HL-60 (cell line): Measurements from ENCODE around the gene PLVAP.

Experiments used
- CTCF ChIP-seq: IDR thresholded peaks from one replicate; pipeline ENCODE4 v1.5.1; 2011; ENCODE audit warnings: low read length, control low read depth, inconsistent platforms; ENCODE audit not compliant: insufficient read depth
- GABPA ChIP-seq: IDR thresholded peaks from 2 replicates; pipeline ENCODE4 v1.6.1; 2012; ENCODE audit warnings: low read depth
- POLR2AphosphoS5 ChIP-seq: IDR thresholded peaks from 2 replicates; pipeline ENCODE4 v1.6.1; 2012; ENCODE audit warnings: low read depth

GRCh38 chr19:17370026-17370587 lies 7.0 kb downstream of the PLVAP start:
- TF ChIP-seq CTCF (no peak), GABPA (no peak), POLR2AphosphoS5 (peak; percentile 66)
